GM21737 (cell line): Measurements from ENCODE around the gene FAM149B1.
"Not testable (repeated sequence)": the region's sequence is repeated elsewhere in the genome, so short reads cannot be mapped to it uniquely, and the experiment has no call there.

Experiments
- ATAC-seq: cut with Tn5 transposase; IDR thresholded peaks from one replicate; pipeline ENCODE4 v1.9.1; 2021; ENCODE audit warnings: mild to moderate bottlenecking, moderate library complexity; ENCODE audit not compliant: unreplicated experiment

FAM149B1 gene

GRCh38 chr10:73229567-73229966 is 61.6 kb downstream of the FAM149B1 start:
- no peak for ATAC-seq

GRCh38 chr10:73232887-73233286 is 65.0 kb downstream of the FAM149B1 start:
- ATAC-seq, result no peak

GRCh38 chr10:73233883-73234282 is 66.0 kb downstream of the FAM149B1 start:
- no peak for ATAC-seq

- ATAC-seq, result no peak
These were observed 66.8 kb downstream of the FAM149B1 start for GRCh38 chr10:73234695-73235094.

GRCh38 chr10:73238990-73239566 is 71.2 kb downstream of the FAM149B1 start:
- no peak for ATAC-seq

GRCh38 chr10:73239908-73240307 is 72.0 kb downstream of the FAM149B1 start:
- ATAC-seq, result no peak

- no peak for ATAC-seq
These were observed 77.1 kb downstream of the FAM149B1 start for GRCh38 chr10:73244866-73245477.

GRCh38 chr10:73246322-73246645 is 78.4 kb downstream of the FAM149B1 start:
- ATAC-seq, result no peak

GRCh38 chr10:73246646-73247508 is 79.0 kb downstream of the FAM149B1 start, which contains the start of gene DNAJC9:
TSS of gene DNAJC9 (minus strand) at chr10:73247255. CDS start at chr10:73247189, 66 bp downstream.
- peak; percentile 70 for ATAC-seq

GRCh38 chr10:73247509-73248258 is 79.8 kb downstream of the FAM149B1 start:
- no peak for ATAC-seq

- no peak for ATAC-seq
These were observed 80.4 kb downstream of the FAM149B1 start for GRCh38 chr10:73248259-73248724.

- ATAC-seq, result peak; percentile 39
These were observed 83.9 kb downstream of the FAM149B1 start for GRCh38 chr10:73251683-73252444.

GRCh38 chr10:73252445-73253224 is 84.7 kb downstream of the FAM149B1 start, which contains the start of gene MRPS16:
TSS of gene MRPS16 (minus strand) at chr10:73252644. CDS start at chr10:73252482, 162 bp downstream.
- peak; percentile 72 for ATAC-seq

GRCh38 chr10:73253225-73253555 is 85.3 kb downstream of the FAM149B1 start:
- ATAC-seq, result peak; percentile 11

GRCh38 chr10:73258612-73259011 is 90.7 kb downstream of the FAM149B1 start:
- ATAC-seq, result not testable (repeated sequence)

- ATAC-seq, result no peak
These were observed 93.6 kb downstream of the FAM149B1 start for GRCh38 chr10:73261362-73261995.

- ATAC-seq, result no peak
These were observed 94.3 kb downstream of the FAM149B1 start for GRCh38 chr10:73262105-73262730.

GRCh38 chr10:73262880-73263555 is 95.1 kb downstream of the FAM149B1 start:
- no peak for ATAC-seq
